SJSA1 (cell line): ENCODE measurements around the gene C1QB. TPM values are rescaled to one million over a fixed set of nuclear protein-coding genes. Genes with fewer than 3 reads are reported as not detected.
A peak's percentile ranks its signal among the peaks of the same experiment; 100 is the strongest.

ENCODE experiments used
- DNase-seq, 2 experiments: peaks; one replicate each; pipeline ENCODE4 v3.0.0-alpha.2; 2015 to 2020; ENCODE audit warnings: low spot score in 2 of 2, low read depth in 1 of 2
- H3K27ac ChIP-seq: fragments of 250-450 bp; sonication (Bioruptor Pico); 2 replicates; pipeline ENCODE4 v1.5.1; 2020; ENCODE audit warnings: mild to moderate bottlenecking, moderate library complexity
- H3K27me3 ChIP-seq: fragments of 250-450 bp; sonication (Bioruptor Pico); replicated peaks from 2 replicates; pipeline ENCODE4 v1.5.1; 2020; ENCODE audit warnings: mild to moderate bottlenecking, moderate library complexity
- H3K36me3 ChIP-seq: fragments of 250-450 bp; sonication (Bioruptor Pico); 2 replicates; pipeline ENCODE4 v1.5.1; 2020; ENCODE audit warnings: mild to moderate bottlenecking
- H3K4me1 ChIP-seq: fragments of 250-450 bp; sonication (Bioruptor Pico); replicated peaks from 2 replicates; pipeline ENCODE4 v1.6.1; 2021; ENCODE audit warnings: mild to moderate bottlenecking
- H3K4me3 ChIP-seq: fragments of 250-450 bp; sonication (Bioruptor Pico); 2 replicates; pipeline ENCODE4 v1.5.1; 2020; ENCODE audit warnings: mild to moderate bottlenecking
- H3K9me3 ChIP-seq: fragments of 250-450 bp; sonication (Bioruptor Pico); replicated peaks from 2 replicates; pipeline ENCODE4 v1.5.1; 2020; ENCODE audit warnings: mild to moderate bottlenecking
- total RNA-seq: library from RNA; depleted of rRNA; stranded (reverse); fragments of >200 nt; shearing (Covaris generic); gene quantifications from 2 replicates; pipeline ENCODE4 v1.2.3, GENCODE V29; 2014

The C1QB gene
- total RNA-seq, 1 experiment from 2014 or later = not detected

DNA sequence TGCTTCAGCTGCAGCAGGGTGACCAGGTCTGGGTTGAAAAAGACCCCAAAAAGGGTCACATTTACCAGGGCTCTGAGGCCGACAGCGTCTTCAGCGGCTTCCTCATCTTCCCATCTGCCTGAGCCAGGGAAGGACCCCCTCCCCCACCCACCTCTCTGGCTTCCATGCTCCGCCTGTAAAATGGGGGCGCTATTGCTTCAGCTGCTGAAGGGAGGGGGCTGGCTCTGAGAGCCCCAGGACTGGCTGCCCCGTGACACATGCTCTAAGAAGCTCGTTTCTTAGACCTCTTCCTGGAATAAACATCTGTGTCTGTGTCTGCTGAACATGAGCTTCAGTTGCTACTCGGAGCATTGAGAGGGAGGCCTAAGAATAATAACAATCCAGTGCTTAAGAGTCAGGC is 13.8 kb upstream of the C1QB start:
- no peak for DNase-seq
- H3K4me1 ChIP-seq = no peaks in the 10 kb centered on the region
- H3K36me3 ChIP-seq = no peaks in the 10 kb centered on the region
- no peak overlapping the region for H3K27ac ChIP-seq
- no peak overlapping the region for H3K4me3 ChIP-seq
- peaks cover 15% of the 10 kb centered on the region for H3K27me3 ChIP-seq
- H3K9me3 ChIP-seq = no peaks in the 10 kb centered on the region

DNA sequence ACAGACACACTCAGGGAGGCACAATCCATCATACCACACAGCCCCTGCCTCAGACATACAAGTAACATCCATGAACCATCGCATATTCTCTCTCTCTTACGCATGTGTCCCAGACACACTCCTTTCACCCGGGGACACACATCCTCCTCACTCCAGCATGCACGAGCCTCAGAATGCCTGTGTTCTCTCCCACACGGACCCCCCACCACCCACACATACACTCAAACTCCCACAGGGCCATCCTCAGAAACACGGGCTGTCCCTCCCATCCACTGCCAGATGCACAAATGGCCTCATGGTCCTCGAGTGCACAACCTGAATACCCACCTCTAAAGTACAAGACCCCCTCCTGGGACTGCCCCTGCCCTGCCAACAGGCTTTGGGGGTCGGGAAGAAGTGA is 11.8 kb upstream of the C1QB start:
- Histone ChIP-seq H3K4me3 (no peak overlapping the region), H3K4me1 (no peaks in the 10 kb centered on the region), H3K9me3 (no peaks in the 10 kb centered on the region), H3K27me3 (no peaks in the 10 kb centered on the region; the same call in none of the 2 replicates), H3K36me3 (no peaks in the 10 kb centered on the region), H3K27ac (no peak overlapping the region)
- DNase-seq = no peak

DNA sequence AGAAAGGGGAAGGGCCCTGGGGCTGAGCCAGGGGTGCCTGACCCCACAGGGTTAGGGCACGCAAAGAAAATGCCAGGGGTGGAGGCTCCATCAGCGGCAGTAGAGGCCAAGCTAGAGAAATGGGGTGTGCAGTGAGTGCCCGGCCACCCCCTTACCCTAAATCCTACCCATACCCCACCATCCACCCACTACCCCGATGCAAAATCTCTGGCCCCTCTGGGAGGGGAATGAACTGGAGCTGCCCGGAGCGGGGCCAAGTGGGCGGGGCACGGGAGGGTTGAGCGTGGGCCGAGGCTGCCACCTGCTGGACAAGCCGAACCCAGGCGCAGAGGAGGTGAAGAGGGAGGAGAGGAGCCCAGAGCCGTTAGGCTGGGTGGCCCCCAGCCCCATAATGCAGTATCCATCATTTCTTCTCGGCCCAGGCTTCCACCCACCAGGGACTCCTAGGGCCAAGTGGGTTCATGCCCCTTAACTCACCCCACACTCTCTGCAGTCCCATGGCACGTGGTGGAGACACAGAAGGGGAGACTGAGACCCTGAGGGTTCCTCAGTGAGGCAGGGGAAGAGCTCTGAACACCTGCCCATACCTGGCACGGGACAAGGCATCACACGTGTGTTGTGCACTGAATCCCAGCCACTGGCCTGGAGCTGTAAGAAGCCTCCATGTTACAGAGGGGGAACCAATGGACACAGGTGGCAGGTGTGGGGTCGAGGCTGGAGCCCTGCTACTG is 11.0 kb upstream of the C1QB start:
- no peaks in the 10 kb centered on the region for H3K36me3 ChIP-seq
- DNase-seq = peak; percentile 48 to 78
- no peak overlapping the region for H3K4me3 ChIP-seq
- H3K27ac ChIP-seq = no peak overlapping the region
- H3K4me1 ChIP-seq = no peaks in the 10 kb centered on the region
- H3K9me3 ChIP-seq = no peaks in the 10 kb centered on the region
- H3K27me3 ChIP-seq = no peaks in the 10 kb centered on the region

DNA sequence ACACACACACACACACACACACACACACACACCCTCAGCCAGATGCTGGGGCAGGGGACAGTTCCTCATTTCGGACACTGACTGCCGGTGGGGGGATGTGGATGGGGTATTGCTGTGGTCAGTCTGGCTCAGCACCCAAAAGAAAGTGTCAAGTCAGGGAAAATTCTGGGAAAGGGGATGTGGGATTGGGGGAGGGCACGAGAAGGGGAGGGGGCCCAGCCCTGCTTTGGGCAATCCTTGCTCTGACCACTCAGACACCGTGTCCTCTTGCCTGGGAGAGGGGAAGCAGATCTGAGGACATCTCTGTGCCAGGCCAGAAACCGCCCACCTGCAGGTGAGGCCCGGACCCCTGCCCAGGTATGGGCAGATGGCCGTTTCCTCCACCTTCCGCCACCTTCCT is 9.7 kb upstream of the C1QB start, which contains the start of gene C1QC:
Gene C1QC, plus strand, starts transcription at position 253 of the 400 bp plus-strand sequence. CDS start 391 bp downstream, outside the sequence.
- Histone ChIP-seq H3K4me3 (no peak within 1 kb of the TSS), H3K4me1 (no peaks in the 10 kb centered on the region), H3K27me3 (no peaks in the 10 kb centered on the region; the same call in 1 of the 2 replicates), H3K27ac (no peak within 1 kb of the TSS), H3K36me3 (no peaks in the 10 kb centered on the region), H3K9me3 (no peaks in the 10 kb centered on the region)
- no peak for DNase-seq

DNA sequence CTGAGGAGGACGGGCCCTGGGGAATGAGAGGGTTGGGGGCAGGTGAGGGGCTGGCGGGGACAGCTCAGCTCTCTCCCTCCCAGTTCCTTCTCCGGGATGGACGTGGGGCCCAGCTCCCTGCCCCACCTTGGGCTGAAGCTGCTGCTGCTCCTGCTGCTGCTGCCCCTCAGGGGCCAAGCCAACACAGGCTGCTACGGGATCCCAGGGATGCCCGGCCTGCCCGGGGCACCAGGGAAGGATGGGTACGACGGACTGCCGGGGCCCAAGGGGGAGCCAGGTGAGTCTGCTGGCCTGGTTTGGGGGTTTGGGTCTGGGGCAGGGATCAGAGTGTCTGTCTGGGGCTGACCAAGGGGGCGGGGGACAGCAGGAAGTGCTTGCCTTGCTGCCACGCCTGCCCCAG is 9.1 kb upstream of the C1QB start:
- Histone ChIP-seq H3K9me3 (no peaks in the 10 kb centered on the region), H3K4me1 (no peaks in the 10 kb centered on the region), H3K36me3 (no peaks in the 10 kb centered on the region), H3K27ac (no peak overlapping the region), H3K4me3 (no peak overlapping the region), H3K27me3 (no peaks in the 10 kb centered on the region; the same call in 1 of the 2 replicates)
- no peak for DNase-seq

DNA sequence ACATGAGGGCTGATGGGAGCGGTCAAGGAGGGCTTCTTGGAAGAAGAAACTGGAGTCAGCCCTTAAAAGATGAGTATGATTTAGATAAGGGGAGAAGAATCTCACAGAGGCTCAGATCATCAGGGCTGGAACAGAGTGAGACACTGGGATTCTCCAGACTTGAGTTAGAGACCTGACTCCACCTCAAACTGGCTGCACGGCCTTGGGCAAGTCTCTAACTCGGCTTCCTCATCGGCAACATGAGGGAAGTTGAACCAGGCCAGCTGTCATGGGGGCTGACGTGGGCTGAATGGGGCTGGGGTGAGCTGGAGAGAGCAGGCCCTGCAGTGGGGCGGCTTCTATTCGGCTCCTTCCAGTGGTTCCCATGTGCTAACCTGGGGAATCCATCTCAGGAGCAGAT is 7.1 kb upstream of the C1QB start:
- Histone ChIP-seq H3K4me3 (no peak overlapping the region), H3K4me1 (no peaks in the 10 kb centered on the region), H3K27ac (no peak overlapping the region), H3K27me3 (peaks cover 3% of the 10 kb centered on the region; the same call in 1 of the 2 replicates), H3K9me3 (no peaks in the 10 kb centered on the region), H3K36me3 (no peaks in the 10 kb centered on the region)
- no peak for DNase-seq

DNA sequence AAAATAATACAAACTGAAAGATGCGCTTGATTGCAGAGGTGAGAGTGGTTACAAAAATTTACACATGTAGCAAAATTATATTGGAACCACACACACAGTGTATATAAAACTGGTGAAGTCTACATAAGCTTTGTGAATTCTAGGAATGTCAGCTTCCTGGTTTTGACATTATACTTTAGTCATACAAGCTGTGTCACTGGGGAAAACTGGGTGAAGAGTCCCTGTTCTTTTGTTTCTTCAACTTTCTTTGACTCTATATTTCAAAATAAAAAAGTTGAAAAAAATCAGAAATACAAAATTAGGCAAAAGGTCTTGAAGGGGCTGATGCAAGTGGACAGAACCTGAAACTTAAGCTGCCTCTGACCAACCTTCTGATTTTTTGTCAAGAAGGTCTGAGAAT is 6.7 kb upstream of the C1QB start:
- no peaks in the 10 kb centered on the region for H3K4me1 ChIP-seq
- H3K27me3 ChIP-seq = peaks cover 3% of the 10 kb centered on the region; the same call in 1 of the 2 replicates
- H3K27ac ChIP-seq = no peak overlapping the region
- no peaks in the 10 kb centered on the region for H3K9me3 ChIP-seq
- H3K4me3 ChIP-seq = no peak overlapping the region
- DNase-seq = no peak
- no peaks in the 10 kb centered on the region for H3K36me3 ChIP-seq

DNA sequence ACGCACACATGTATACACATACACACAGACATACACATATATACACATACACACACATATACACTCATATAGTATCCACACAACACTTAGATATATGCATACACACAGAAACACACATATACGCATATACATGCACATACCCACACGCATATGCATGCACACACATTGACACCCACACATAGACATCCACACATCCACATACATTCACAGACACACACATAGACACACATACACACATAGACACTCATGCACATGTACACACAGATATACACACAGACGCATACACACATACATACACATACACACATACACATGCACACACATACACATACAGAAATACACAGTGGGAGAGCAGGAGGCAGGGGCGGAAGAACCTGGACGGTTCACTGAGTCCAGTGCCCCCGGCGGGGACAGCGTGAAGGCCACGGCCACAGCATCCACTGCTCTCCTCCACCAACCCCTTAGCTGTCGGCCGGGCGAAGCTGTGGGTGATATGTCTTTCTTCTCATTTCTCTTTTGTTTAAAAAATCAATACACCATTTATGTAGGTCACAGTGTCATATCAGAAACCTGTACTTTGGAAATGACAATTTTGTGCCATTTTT is 2.8 kb upstream of the C1QB start:
- H3K9me3 ChIP-seq = no peaks in the 10 kb centered on the region
- no peaks in the 10 kb centered on the region for H3K36me3 ChIP-seq
- no peak for DNase-seq
- H3K4me3 ChIP-seq = no peak overlapping the region
- H3K27ac ChIP-seq = no peak overlapping the region
- peaks cover 24% of the 10 kb centered on the region for H3K27me3 ChIP-seq
- H3K4me1 ChIP-seq = no peaks in the 10 kb centered on the region

DNA sequence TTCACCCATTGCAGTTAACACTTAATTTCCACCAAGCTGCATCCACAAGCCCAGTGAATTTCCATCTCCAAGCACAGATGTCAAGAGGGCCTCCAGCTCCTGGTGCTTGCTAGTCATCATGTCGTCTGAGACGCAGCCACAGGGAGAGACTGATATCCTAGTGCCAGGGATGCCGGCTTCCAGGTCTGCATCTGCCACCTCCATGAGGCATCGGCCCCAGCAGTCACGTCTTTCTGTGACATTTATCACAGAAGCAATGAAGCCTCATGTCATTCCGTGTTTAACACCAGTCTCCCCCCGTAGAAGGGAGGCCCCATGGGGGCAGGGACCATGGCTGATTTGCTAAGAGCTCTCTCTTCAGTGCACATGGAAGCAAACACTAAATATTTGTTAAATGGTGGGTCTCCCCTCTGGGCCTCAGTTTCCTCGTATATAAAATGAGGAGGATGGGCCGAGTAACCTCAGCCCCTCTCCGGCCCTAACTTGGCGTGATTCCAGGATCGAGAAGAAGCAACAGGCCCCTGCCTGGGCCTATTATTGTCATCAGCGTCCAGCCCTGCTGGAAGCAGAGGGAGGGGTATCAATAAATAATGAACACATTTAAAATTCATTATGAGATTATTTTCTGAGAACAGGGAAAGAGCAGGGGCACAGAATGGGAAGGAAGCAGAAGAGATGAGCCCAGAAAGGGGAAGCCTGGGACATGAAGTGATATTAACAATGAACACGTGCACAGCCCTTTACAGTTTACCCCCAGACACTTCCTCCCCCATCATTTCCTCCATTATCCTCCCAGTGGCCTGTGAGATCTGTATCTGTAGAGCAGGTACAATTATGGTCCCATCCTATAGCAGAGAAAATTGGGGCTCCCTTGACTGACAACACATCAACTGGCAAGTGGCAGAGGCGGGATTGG is 837 bp upstream of the C1QB start:
- H3K27ac ChIP-seq = no peak overlapping the region
- peaks cover 37% of the 10 kb centered on the region for H3K27me3 ChIP-seq
- no peak for DNase-seq
- no peaks in the 10 kb centered on the region for H3K9me3 ChIP-seq
- no peaks in the 10 kb centered on the region for H3K36me3 ChIP-seq
- H3K4me3 ChIP-seq = no peak overlapping the region
- H3K4me1 ChIP-seq = no peaks in the 10 kb centered on the region

DNA sequence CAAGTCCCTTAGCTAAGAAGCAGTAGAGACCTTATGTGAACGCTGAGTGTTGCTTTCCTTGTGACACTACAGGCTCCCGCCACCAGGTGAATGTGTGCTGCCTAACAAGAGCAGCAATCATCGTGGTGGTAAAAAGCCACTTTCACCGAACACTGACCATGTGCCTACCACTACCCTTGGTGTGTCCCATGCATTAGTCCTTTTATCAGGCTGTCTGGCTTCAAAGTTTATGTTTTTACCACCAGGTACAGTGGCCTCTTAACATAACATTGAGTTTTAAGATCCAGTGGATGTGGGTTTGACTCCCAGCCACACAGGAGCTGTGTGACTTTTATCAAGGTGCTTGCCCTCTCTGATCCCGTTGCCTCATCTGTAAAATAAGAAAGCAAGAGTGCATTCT is 1.7 kb downstream of the C1QB start:
- no peaks in the 10 kb centered on the region for H3K4me1 ChIP-seq
- DNase-seq = no peak
- H3K36me3 ChIP-seq = no peaks in the 10 kb centered on the region
- H3K27me3 ChIP-seq = peaks cover 41% of the 10 kb centered on the region
- H3K9me3 ChIP-seq = no peaks in the 10 kb centered on the region
- no peak overlapping the region for H3K27ac ChIP-seq
- H3K4me3 ChIP-seq = no peak overlapping the region

DNA sequence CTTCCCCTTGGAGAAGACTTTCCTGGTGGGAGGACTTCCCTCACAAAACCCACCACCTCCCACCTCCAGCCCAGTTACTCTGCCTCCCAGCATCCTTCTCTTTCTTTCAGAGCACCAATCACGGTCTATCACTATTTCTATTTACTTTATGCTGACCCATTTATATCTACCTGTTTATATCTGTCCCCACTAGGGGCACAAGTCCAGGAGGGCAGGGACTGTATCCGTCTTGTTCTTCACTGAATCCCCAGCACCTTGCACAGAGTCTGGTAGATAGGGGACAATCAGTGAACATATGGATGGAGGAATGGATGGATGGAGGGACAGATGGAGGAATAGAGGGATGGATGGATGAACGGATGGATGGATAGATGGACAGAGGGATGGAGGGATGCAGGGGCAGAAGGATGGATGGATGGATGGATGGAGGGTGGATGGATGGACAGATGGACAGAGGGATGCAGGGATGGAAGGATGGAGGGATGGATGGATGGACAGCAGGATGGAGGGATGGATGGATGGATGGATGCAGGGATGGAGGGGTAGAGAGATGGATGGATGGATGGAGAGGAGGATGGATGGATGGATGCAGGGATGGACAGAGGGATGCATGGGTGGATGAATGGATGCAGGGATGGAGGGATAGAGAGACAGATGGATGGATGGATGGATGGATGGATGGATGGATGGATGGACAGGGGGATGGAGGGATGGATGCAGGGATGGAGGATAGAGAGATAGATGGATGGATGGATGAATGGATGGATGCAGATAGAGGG is 5.5 kb downstream of the C1QB start:
- Histone ChIP-seq H3K4me3 (no peak overlapping the region), H3K36me3 (no peaks in the 10 kb centered on the region), H3K27me3 (peaks cover 38% of the 10 kb centered on the region), H3K4me1 (no peaks in the 10 kb centered on the region), H3K27ac (no peak overlapping the region), H3K9me3 (no peaks in the 10 kb centered on the region)
- no peak for DNase-seq

DNA sequence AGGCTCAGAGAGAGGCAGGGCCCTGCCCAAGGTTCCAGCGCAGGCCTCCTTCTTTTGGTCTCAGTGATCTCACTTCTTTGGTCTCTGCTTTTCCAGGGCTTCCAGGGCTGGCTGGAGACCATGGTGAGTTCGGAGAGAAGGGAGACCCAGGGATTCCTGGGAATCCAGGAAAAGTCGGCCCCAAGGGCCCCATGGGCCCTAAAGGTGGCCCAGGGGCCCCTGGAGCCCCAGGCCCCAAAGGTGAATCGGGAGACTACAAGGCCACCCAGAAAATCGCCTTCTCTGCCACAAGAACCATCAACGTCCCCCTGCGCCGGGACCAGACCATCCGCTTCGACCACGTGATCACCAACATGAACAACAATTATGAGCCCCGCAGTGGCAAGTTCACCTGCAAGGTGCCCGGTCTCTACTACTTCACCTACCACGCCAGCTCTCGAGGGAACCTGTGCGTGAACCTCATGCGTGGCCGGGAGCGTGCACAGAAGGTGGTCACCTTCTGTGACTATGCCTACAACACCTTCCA is 7.7 kb downstream of the C1QB start:
- no peak overlapping the region for H3K27ac ChIP-seq
- no peaks in the 10 kb centered on the region for H3K4me1 ChIP-seq
- no peaks in the 10 kb centered on the region for H3K9me3 ChIP-seq
- H3K4me3 ChIP-seq = no peak overlapping the region
- DNase-seq = no peak
- peaks cover 16% of the 10 kb centered on the region for H3K27me3 ChIP-seq
- H3K36me3 ChIP-seq = no peaks in the 10 kb centered on the region

DNA sequence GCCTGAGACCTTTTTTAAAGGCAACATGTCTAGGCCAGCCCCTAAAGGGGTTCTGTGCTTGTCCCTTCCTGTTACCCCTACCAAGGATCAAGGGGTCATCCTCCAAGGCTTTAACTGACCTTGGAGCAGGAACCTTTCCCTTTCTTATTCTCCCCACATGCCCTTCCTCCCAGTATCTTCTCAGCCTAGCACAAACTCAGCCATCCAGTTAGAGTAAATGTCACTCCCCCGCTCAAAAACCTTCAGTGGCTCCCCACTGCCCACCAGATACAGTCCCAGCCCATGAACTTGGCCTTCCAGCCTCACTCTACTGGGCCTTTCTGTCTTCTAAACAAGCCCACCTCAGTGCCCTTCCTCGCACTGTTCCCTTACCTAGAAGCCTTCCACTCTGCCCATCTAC is 8.8 kb downstream of the C1QB start:
- no peaks in the 10 kb centered on the region for H3K36me3 ChIP-seq
- DNase-seq = no peak
- peaks cover 11% of the 10 kb centered on the region for H3K27me3 ChIP-seq
- H3K4me1 ChIP-seq = no peaks in the 10 kb centered on the region
- H3K4me3 ChIP-seq = no peak overlapping the region
- H3K9me3 ChIP-seq = no peaks in the 10 kb centered on the region
- no peak overlapping the region for H3K27ac ChIP-seq
